GM19023 (cell line): Measurements from ENCODE around the gene LRRC32.
"Not testable (repeated sequence)": the region's sequence is repeated elsewhere in the genome, so short reads cannot be mapped to it uniquely, and the experiment has no call there.

Source experiments
- ATAC-seq: cut with Tn5 transposase; IDR thresholded peaks from one replicate; pipeline ENCODE4 v1.9.1; 2021; ENCODE audit warnings: mild to moderate bottlenecking, moderate library complexity; ENCODE audit not compliant: unreplicated experiment

The LRRC32 gene

DNA sequence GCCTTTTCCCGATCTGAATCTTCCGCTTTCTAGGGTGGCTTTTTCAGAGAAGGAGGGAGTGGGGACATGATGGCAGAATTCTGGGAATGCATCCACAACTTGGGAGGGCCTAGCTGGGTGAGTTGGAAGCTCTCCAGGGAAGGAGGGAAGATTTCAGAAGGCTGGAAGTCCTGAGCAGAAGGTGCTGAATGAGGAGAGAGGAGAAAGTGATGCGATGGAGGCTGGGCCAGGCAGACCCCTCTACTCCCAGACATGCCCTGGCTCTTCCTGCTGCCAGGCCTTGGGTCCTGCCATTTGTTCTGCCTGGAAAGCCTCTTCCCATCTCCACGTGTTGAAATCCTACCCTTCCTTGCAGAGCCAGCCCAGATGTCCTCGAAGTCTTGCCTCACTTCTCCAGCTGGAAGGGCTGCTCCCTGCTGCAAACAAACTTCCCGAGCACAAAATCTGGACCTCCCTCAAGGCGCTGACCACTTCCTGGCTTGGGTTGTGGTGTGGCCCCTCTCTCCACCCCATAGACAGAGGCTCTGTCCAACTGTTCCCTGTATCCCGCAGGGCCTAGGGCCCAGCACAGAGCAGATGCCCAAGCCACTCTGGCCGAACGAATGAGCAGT lies 16.8 kb downstream of the LRRC32 start:
- ATAC-seq, result no peak

DNA sequence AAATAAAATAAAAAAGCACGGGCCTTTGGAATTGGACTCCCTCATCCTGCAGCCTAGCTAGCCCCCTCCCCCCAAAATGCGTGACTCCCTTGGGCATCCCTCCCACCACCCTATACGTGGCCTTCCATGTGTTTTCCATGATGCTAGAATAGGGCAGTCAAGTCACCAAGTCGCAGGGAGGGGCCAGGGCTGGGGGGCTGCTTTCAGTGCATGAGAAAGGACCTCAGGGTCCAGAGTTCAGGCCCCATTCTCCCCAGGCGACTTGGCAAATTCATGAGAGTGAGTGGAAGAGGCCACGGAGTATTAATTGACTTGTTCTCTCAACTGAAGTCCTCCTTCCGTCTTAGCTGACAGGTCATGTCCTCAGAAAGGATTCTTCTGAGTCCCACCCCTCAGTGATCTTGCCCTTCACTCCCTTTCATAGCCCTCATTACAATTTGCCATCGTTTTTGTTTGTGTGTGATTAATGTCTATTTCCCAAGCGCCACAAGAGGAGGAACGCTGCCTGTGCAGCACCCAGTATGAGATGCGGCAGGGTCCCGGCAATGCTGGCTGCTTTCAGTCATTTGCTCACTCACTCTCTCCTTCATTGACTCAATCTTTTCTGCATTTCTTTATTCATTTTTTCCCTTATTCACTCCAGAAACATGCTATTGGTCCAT lies 17.4 kb downstream of the LRRC32 start:
- ATAC-seq, result no peak

DNA sequence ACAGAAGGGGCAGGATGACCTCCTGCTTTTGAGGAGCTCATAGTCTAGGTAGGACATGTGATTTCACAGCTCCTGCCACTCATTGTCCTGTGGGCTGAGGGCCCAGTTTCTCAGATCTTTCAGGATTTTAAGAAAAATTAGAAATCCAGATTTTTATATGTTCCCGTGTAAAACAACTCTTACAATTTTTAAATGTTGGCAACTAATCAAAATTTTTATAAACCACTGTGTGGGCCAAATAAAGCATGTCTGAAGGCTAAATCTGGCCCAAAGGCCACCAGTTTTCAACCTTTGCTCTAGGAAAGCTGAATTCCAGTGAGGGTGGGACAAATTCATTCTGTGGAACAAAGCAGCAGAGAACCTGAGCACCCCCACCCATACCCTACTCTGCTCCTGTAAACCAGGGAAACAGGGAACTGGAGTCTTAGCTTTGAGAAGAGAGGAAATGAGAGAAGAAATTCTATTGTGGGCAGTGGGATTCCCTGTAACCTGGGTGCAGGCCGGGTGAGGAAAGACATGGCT lies 20.6 kb downstream of the LRRC32 start:
- ATAC-seq, result no peak

- ATAC-seq, result no peak
These were observed 21.5 kb downstream of the LRRC32 start for GRCh38 chr11:76649011-76649410.

GRCh38 chr11:76648061-76648460 lies 22.5 kb downstream of the LRRC32 start:
- no peak for ATAC-seq

- ATAC-seq, result no peak
These were observed 23.5 kb downstream of the LRRC32 start for GRCh38 chr11:76646882-76647534.

- ATAC-seq, result no peak
These were observed 26.0 kb downstream of the LRRC32 start for GRCh38 chr11:76644591-76644990.

GRCh38 chr11:76643711-76644110 lies 26.8 kb downstream of the LRRC32 start:
- ATAC-seq, result not testable (repeated sequence)

GRCh38 chr11:76642341-76642740 lies 28.2 kb downstream of the LRRC32 start:
- no peak for ATAC-seq

GRCh38 chr11:76641905-76642304 lies 28.6 kb downstream of the LRRC32 start:
- no peak for ATAC-seq

DNA sequence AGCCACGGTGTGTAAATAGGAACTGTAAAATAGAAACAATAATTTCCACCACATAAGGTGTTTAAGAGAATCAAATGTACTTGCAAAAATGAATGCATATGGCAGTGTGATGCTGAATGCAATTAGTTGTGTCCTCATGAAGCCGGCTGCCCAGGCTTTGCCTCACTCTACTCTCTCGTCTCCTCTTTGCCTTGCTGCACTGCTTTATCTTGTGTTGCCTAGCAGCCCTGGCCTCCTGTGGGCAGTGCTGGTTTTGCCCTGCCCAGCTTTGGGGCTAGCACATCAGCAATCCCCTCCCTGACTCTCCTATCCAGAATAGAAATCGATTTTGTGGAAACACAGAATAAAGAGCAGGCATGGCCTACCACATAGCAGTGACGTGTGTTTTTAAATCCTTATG lies 30.0 kb downstream of the LRRC32 start:
- no peak for ATAC-seq

GRCh38 chr11:76639621-76640020 lies 30.9 kb downstream of the LRRC32 start:
- ATAC-seq, result no peak

DNA sequence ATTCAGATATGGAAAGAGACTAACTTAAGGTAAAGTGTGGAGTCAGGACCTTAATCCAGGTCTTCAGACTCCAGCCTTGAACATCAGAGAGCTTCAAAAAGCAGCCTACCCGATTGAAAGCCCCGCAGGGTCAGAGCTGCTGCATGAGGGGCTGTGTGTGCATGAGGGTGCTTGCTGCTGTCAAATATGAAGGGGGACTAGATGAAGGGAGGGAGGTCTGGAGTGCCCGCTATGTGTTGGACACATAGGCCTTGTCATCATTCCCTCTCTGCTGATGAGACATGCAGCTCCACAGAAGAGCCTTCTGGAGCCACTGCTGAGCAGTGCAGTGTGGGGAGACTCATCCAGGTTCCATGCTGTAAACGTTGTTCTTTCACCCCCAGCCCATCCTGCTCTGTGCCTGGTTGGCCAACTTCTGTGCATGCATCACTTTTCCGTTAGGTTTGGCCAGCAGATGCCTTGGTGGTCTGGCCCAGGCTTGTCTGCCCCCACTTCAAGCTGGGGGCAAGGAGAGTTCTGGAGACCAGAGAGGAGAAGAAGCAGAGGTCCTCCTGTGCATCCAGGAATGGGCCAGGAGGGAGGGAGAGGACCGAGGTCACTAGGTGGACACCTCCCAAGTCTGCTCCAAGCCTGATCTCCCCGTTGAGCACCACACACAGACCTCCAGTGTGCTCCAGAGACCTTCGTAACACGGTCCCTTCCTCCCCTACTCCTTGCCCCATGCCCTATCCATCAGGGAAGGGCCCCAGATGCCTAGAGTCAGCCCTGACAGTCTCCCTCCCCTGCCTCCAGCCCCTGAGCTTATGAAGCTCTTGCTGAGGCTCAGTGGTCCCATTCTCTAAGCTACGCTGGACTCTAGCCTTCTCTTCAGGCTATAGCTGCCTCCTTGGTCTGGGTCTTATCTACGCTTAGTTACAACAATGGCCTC lies 32.0 kb downstream of the LRRC32 start:
- no peak for ATAC-seq

- ATAC-seq, result peak; percentile 87
These were observed 32.9 kb downstream of the LRRC32 start for GRCh38 chr11:76637491-76638269.

GRCh38 chr11:76636826-76637460 lies 33.6 kb downstream of the LRRC32 start:
- no peak for ATAC-seq

DNA sequence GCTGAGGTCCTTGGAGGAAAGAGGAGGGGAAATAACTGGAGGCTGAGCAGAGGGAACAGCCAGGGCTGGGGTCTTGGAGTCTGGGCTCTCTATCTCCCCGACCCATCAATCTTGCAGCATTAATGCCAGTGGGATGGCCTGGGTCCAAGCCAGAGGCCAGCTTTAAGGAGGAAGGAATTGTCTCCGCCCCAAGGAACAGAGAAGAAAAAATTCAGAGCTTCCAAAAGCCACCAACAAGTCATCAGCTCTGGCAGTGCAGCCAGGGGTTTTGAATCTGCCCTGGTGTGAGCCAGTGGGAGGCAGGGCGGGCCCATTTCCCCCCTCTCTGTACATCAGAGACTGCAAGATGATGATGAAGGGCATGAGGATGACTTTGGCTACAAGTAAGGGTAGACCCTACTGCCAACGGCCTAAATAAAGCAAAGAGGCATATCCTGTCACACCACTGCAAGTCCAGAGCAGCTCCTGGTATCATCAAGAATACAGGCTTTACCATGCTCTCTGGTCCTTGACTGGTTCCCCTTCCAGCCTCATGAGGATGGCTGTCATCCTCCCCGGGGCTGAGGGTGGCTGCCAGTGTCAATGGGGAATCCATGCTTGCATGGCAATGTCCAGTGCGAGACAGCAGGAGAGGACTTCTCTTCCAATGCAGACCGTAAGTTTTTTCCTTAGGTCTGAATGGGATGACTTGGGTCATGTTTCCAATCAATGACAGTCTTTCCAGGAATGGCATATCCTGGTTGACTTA lies 34.4 kb downstream of the LRRC32 start:
- ATAC-seq, result no peak

GRCh38 chr11:76634886-76635285 lies 35.7 kb downstream of the LRRC32 start:
- ATAC-seq, result no peak

- ATAC-seq, result no peak
These were observed 38.1 kb downstream of the LRRC32 start for GRCh38 chr11:76632492-76632891.
